ENCODE measurements around the gene CCDC196. TPM values are rescaled to one million over a fixed set of nuclear protein-coding genes. Genes with fewer than 3 reads are reported as not detected.
A peak's percentile ranks its signal among the peaks of the same experiment; 100 is the strongest.
"Not testable (repeated sequence)": the region's sequence is repeated elsewhere in the genome, so short reads cannot be mapped to it uniquely, and the experiment has no call there.

CCDC196 gene
- total RNA-seq, 1 donor from 2014 or later, result not detected

GRCh38 chr14:66501592-66501991 lies 15.4 kb downstream of the CCDC196 start:
- no peak for DNase-seq (ENCODE audit: low spot score)
- Mint-ChIP-seq H3K9me3 (ENCODE audit: low read depth) (no peaks in the 10 kb centered on the region), H3K27me3 (ENCODE audit: low read depth) (no peaks in the 10 kb centered on the region), H3K27ac (ENCODE audit: unreplicated experiment) (no peak overlapping the region), H3K4me3 (ENCODE audit: unreplicated experiment) (no peak overlapping the region), H3K4me1 (ENCODE audit: low read depth) (peaks cover 6% of the 10 kb centered on the region), H3K36me3 (ENCODE audit: low read depth) (no peaks in the 10 kb centered on the region)
- TF ChIP-seq CTCF (IDR thresholded peaks at IDR 0.05), result no peak

GRCh38 chr14:66502836-66503235 lies 16.7 kb downstream of the CCDC196 start:
- H3K36me3 Mint-ChIP-seq (ENCODE audit: low read depth); DNase-seq (ENCODE audit: low spot score); H3K27ac Mint-ChIP-seq (ENCODE audit: unreplicated experiment); H3K4me3 Mint-ChIP-seq (ENCODE audit: unreplicated experiment); H3K27me3 Mint-ChIP-seq (ENCODE audit: low read depth); H3K9me3 Mint-ChIP-seq (ENCODE audit: low read depth): not testable (repeated sequence)
- peaks cover 12% of the 10 kb centered on the region for H3K4me1 Mint-ChIP-seq (ENCODE audit: low read depth)

- Mint-ChIP-seq H3K9me3 (ENCODE audit: low read depth) (no peaks in the 10 kb centered on the region), H3K27ac (ENCODE audit: unreplicated experiment) (no peak overlapping the region), H3K36me3 (ENCODE audit: low read depth) (no peaks in the 10 kb centered on the region), H3K4me1 (ENCODE audit: low read depth) (peaks cover 6% of the 10 kb centered on the region), H3K27me3 (ENCODE audit: low read depth) (no peaks in the 10 kb centered on the region), H3K4me3 (ENCODE audit: unreplicated experiment) (no peak overlapping the region)
- DNase-seq (ENCODE audit: low spot score), result no peak
- no peak for TF ChIP-seq CTCF (IDR thresholded peaks at IDR 0.05)
Observed at GRCh38 chr14:66503532-66503931, 17.4 kb downstream of the CCDC196 start.

- Mint-ChIP-seq H3K27me3 (ENCODE audit: low read depth) (no peaks in the 10 kb centered on the region), H3K36me3 (ENCODE audit: low read depth) (no peaks in the 10 kb centered on the region), H3K9me3 (ENCODE audit: low read depth) (no peaks in the 10 kb centered on the region), H3K4me3 (ENCODE audit: unreplicated experiment) (peak overlapping the region; percentile 78), H3K4me1 (ENCODE audit: low read depth) (peaks cover 15% of the 10 kb centered on the region), H3K27ac (ENCODE audit: unreplicated experiment) (peak overlapping the region; percentile 98)
- no peak for DNase-seq (ENCODE audit: low spot score)
- TF ChIP-seq CTCF (IDR thresholded peaks at IDR 0.05), result no peak
Observed at GRCh38 chr14:66507181-66507721, 21.1 kb downstream of the CCDC196 start.

GRCh38 chr14:66507722-66508546 lies 21.8 kb downstream of the CCDC196 start, which contains the start of gene GPHN:
Gene GPHN, plus strand, starts transcription at chr14:66508147.
- no peaks in the 10 kb centered on the region for H3K9me3 Mint-ChIP-seq (ENCODE audit: low read depth)
- peak; percentile 98 for DNase-seq (ENCODE audit: low spot score)
- H3K27ac Mint-ChIP-seq (ENCODE audit: unreplicated experiment), result peak within 1 kb of the TSS; percentile 98
- peaks cover 15% of the 10 kb centered on the region for H3K4me1 Mint-ChIP-seq (ENCODE audit: low read depth)
- no peaks in the 10 kb centered on the region for H3K27me3 Mint-ChIP-seq (ENCODE audit: low read depth)
- peak within 1 kb of the TSS; percentile 78 for H3K4me3 Mint-ChIP-seq (ENCODE audit: unreplicated experiment)
- peak; percentile 69 for TF ChIP-seq CTCF (IDR thresholded peaks at IDR 0.05)
- H3K36me3 Mint-ChIP-seq (ENCODE audit: low read depth), result no peaks in the 10 kb centered on the region

All from chondrocyte (in vitro differentiated cells).